GM19438 (cell line): ENCODE measurements around the gene GPHN.
"Not testable (repeated sequence)": the region's sequence is repeated elsewhere in the genome, so short reads cannot be mapped to it uniquely, and the experiment has no call there.

ENCODE experiments used
- ATAC-seq: cut with Tn5 transposase; IDR thresholded peaks from one replicate; pipeline ENCODE4 v1.9.1; 2021; ENCODE audit warnings: low read depth; ENCODE audit not compliant: unreplicated experiment

The GPHN gene

DNA sequence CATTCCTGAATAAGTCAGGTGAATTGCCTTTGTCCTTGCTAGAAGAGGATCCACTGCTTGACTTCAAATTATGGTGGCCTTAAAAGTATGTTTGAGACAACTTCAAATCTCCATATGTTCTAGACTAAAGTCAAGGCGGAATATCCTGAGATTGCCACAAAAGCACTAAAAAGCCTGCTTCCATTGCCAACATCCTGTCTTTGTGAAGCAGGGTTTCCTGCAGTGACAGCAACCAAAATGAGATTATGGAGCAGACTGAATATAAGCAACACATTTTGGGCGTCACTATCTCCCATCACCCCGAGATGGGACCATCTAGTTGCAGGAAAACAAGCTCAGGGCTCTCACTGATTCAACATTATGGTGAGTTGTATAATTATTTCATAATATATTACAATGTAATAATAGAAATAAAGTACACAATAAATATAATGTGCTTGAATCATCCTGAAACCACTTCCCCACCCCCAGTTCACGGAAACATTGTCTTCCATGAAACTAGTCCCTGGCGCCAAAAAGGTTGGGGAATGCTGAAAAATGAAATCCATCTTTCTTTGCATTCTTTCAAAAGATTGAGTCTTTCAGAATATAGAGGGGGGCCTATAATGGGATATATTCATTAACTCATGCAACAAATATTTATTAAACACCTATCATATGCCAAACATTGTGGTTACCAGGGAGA is 143.7 kb downstream of the GPHN start:
- no peak for ATAC-seq

GRCh38 chr14:66652525-66653106 is 144.7 kb downstream of the GPHN start:
- no peak for ATAC-seq

- ATAC-seq: no peak
These were observed 149.8 kb downstream of the GPHN start for GRCh38 chr14:66657780-66658179.

- no peak for ATAC-seq
These were observed 154.4 kb downstream of the GPHN start for GRCh38 chr14:66662374-66662773.

- no peak for ATAC-seq
These were observed 169.8 kb downstream of the GPHN start for GRCh38 chr14:66677780-66678179.

DNA sequence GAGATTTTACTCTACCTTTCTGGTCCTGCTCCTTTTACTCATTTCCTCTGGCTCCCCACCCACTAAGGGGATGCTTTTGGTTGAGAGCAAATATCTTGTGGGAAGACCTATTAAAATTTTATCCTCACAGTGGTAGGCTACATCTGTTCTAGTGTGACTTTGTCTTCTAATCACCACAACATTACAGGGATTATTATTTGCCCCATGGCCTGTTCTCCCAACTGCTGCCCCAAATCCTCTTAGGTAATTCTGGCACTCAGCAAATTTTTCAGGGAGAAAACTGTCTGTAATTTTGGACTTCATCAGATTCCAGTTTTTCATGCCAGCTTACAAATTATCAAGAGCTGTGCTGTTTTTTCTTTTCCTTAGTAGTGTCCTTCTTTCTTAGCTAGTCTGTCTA is 172.3 kb downstream of the GPHN start:
- no peak for ATAC-seq

- no peak for ATAC-seq
These were observed 188.4 kb downstream of the GPHN start for GRCh38 chr14:66696326-66696725.

DNA sequence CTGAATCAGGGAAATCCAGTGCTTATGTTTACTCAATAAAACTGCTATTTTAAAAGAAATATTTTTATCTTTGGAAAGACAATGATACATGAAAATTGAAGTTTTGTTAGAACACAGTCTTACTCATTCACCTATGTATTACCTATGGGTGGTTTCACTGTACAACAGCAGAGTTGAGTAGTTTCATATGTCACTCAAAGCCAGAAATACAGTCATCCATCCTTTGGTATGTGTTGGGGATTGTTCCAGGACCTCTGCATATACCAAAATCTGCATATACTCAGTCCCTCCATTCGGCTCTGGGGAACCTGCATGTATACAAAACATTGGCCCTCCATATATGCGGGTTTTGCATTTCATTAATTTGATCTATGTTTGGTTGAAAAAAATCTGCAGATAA is 190.6 kb downstream of the GPHN start:
- ATAC-seq: no peak

GRCh38 chr14:66701813-66702212 is 193.9 kb downstream of the GPHN start:
- no peak for ATAC-seq

GRCh38 chr14:66708267-66708666 is 200.3 kb downstream of the GPHN start:
- no peak for ATAC-seq

DNA sequence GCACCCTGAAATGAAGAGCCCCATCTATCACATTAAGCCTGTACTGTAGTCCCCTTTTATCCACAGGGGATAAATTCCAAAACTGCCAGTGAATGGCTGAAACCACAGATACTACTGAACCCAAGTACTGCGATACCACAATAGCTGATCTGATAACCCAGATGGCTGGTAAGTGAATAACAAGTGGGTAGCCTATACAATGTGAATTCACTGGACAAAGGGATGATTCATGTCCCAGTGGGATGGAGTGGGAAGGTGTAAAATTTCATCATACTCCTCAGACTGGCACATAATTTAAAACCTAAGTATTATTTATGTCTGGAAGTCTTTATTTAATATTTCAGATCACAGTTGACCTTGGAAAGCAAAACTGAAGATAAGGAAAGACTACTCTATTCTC is 201.3 kb downstream of the GPHN start:
- ATAC-seq: no peak

DNA sequence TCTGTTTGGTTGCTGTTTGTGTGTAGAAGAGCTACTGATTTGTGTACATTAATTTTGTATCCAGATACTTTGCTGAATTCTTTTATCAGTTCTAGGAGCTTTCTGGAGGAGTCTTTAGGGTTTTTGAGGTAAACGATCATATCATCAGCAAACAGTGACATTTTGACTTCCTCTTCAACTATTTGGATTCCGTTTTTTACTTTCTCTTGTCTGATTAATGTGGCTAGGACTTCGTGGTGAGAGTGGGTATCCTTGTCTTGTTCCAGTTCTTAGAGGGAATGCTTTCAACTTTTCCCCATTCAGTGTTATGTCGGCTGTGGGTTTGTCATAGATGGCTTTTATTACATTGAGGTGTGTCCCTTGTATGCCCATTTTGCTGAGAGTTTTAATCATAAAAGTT is 206.3 kb downstream of the GPHN start:
- not testable (repeated sequence) for ATAC-seq

DNA sequence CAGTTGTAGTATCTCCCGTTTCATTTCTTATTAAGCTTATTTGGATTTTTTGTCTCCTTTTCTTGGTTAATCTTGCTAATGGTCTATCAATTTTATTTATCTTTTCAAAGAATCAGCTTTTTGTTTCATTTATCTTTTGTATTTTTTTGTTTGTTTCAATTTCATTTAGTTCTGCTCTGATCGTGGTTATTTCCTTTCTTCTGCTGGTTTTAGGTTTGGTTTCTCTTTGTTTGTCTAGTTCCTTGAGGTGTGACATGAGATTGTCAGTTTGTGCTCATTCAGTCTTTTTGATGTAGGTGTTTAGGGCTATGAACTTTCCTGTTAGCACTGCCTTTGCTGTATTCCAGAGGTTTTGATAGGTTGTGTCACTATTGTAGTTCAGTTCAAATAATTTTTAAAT is 207.4 kb downstream of the GPHN start:
- ATAC-seq: not testable (repeated sequence)

- ATAC-seq: no peak
These were observed 208.3 kb downstream of the GPHN start for GRCh38 chr14:66716227-66716626.

DNA sequence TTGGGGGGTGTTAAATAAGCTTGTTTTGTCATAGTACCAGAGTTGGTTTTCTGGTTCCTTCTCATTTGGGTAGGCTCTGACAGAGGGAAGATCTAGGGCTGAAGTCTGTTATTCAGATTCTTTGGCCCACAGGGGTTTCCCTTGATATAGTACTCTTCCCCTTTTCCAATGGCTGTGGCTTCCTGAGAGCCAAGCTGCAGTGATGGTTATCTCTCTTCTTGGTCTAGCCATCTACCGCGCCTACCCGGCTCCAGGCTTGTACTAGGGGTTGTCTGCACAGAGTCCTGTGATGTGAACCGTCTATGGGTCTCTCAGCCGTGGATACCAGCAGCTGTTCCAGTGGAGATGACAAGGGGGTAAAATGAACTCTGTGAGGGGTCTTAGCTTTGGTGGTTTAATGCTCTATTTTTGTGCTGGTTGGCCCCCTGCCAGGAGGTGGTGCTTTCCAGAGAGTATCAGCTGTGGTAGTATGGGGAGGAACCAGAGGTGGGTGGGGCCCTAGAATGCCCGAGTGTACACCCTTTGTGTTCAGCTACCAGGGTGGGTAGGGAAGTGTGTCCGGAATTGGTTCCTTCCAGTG is 209.7 kb downstream of the GPHN start:
- ATAC-seq: no peak

GRCh38 chr14:66724996-66725395 is 217.0 kb downstream of the GPHN start:
- no peak for ATAC-seq

DNA sequence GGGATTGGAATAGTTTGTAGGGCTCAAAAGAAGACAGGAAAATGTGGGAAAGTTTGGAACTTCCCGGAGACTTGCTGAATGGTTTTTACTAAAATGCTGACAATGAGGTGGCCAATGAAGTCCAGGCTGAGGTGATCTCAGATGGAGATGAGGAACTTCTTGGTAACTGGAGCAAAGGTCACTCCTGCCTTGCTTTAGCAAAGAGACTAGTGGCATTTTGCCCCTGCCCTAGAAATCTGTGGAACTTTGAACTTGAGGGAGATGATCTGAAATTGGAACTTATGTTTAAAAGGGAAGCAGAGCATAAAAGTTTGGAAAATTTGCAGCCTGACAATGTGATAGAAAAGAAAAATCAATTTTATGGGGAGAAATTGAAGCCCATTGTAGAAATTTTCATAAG is 223.4 kb downstream of the GPHN start:
- not testable (repeated sequence) for ATAC-seq

GRCh38 chr14:66735853-66736252 is 227.9 kb downstream of the GPHN start:
- no peak for ATAC-seq

GRCh38 chr14:66739826-66740225 is 231.9 kb downstream of the GPHN start:
- ATAC-seq: no peak

GRCh38 chr14:66745078-66745477 is 237.1 kb downstream of the GPHN start:
- no peak for ATAC-seq

GRCh38 chr14:66746316-66747006 is 238.5 kb downstream of the GPHN start:
- no peak for ATAC-seq

DNA sequence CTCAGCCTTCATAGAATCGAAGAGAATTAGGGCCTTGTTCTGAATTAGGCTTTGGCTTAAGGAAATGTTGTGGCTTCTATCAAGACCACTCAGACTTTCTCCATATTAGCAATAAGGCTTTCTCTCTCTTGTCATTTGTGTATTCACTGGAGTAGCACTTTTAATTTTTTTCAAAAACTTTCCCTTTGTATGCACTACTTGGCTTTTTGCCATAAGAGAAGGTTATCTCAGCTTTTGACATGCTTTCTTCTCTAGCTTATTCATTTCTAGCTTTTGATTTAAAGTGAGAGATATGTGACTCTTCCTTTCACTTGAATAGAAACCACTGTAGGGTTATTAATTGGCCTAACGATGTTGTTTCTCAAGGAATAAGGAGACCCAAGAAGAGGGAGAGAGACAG is 244.2 kb downstream of the GPHN start:
- ATAC-seq: no peak
